ENCODE measurements around the gene PRKCB.
A peak's percentile ranks its signal among the peaks of the same experiment; 100 is the strongest.

The PRKCB gene

GRCh38 chr16:24041834-24042631 is 206.2 kb downstream of the PRKCB start (continued):
- TF ChIP-seq ZNF362 (tag by site-specific recombination; IDR thresholded peaks at IDR 0.05) = peak; percentile 86; the same call in 1 of the 2 replicates
- TF ChIP-seq ZNF221 (tag by site-specific recombination; IDR thresholded peaks at IDR 0.05; ENCODE audit: borderline replicate concordance) = no peak
- TF ChIP-seq ZNF138 (tag by site-specific recombination; IDR thresholded peaks at IDR 0.05; ENCODE audit: borderline replicate concordance) = no peak
- TF ChIP-seq ZNF169 (tag by site-specific recombination; IDR thresholded peaks at IDR 0.05) = no peak
- TF ChIP-seq PRDM1 (tag by site-specific recombination; IDR thresholded peaks at IDR 0.05) = no peak
- TF ChIP-seq ZNF626 (tag by site-specific recombination; IDR thresholded peaks at IDR 0.05) = no peak
- TF ChIP-seq SP7 (tag by site-specific recombination; IDR thresholded peaks at IDR 0.05) = 0 out of 2 replicates have a peak, but pooled peaks have one; percentile 15
- TF ChIP-seq ZBTB7A (tag by site-specific recombination; IDR thresholded peaks at IDR 0.05; ENCODE audit: low read depth) = no peak
- TF ChIP-seq ZNF398 (tag by site-specific recombination; IDR thresholded peaks at IDR 0.05) = no peak
- TF ChIP-seq GLIS2 (tag by site-specific recombination; IDR thresholded peaks at IDR 0.05) = no peak
- no peak for TF ChIP-seq ZNF521 (tag by site-specific recombination; IDR thresholded peaks at IDR 0.05)
- TF ChIP-seq, protein P1, sequence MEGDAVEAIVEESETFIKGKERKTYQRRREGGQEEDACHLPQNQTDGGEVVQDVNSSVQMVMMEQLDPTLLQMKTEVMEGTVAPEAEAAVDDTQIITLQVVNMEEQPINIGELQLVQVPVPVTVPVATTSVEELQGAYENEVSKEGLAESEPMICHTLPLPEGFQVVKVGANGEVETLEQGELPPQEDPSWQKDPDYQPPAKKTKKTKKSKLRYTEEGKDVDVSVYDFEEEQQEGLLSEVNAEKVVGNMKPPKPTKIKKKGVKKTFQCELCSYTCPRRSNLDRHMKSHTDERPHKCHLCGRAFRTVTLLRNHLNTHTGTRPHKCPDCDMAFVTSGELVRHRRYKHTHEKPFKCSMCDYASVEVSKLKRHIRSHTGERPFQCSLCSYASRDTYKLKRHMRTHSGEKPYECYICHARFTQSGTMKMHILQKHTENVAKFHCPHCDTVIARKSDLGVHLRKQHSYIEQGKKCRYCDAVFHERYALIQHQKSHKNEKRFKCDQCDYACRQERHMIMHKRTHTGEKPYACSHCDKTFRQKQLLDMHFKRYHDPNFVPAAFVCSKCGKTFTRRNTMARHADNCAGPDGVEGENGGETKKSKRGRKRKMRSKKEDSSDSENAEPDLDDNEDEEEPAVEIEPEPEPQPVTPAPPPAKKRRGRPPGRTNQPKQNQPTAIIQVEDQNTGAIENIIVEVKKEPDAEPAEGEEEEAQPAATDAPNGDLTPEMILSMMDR (tag by site-specific recombination; IDR thresholded peaks at IDR 0.05) = peak; percentile 68
- no peak for TF ChIP-seq KLF17 (tag by site-specific recombination; IDR thresholded peaks at IDR 0.05)
- 0 out of 2 replicates have a peak, but pooled peaks have one; percentile 12 for TF ChIP-seq ZSCAN30 (tag by site-specific recombination; IDR thresholded peaks at IDR 0.05)
- 0 out of 2 replicates have a peak, but pooled peaks have one; percentile 15 for TF ChIP-seq ZBTB17 (tag by site-specific recombination; IDR thresholded peaks at IDR 0.05)
- no peak for TF ChIP-seq FEZF1 (tag by site-specific recombination; IDR thresholded peaks at IDR 0.05)
- TF ChIP-seq ZNF837 (tag by site-specific recombination; IDR thresholded peaks at IDR 0.05) = no peak
- TF ChIP-seq ZNF639 (tag by site-specific recombination; IDR thresholded peaks at IDR 0.05) = no peak
- no peak for TF ChIP-seq BCL11A (tag by site-specific recombination; IDR thresholded peaks at IDR 0.05; ENCODE audit: low read depth)
- TF ChIP-seq KLF10 (tag by site-specific recombination; IDR thresholded peaks at IDR 0.05) = no peak
- TF ChIP-seq OVOL3 (tag by site-specific recombination; IDR thresholded peaks at IDR 0.05) = no peak
- TF ChIP-seq ZNF654 (tag by site-specific recombination; IDR thresholded peaks at IDR 0.05; ENCODE audit: low read depth) = peak; percentile 91
- no peak for TF ChIP-seq KLF7 (tag by site-specific recombination; IDR thresholded peaks at IDR 0.05; ENCODE audit: borderline replicate concordance)
- TF ChIP-seq, protein P2, sequence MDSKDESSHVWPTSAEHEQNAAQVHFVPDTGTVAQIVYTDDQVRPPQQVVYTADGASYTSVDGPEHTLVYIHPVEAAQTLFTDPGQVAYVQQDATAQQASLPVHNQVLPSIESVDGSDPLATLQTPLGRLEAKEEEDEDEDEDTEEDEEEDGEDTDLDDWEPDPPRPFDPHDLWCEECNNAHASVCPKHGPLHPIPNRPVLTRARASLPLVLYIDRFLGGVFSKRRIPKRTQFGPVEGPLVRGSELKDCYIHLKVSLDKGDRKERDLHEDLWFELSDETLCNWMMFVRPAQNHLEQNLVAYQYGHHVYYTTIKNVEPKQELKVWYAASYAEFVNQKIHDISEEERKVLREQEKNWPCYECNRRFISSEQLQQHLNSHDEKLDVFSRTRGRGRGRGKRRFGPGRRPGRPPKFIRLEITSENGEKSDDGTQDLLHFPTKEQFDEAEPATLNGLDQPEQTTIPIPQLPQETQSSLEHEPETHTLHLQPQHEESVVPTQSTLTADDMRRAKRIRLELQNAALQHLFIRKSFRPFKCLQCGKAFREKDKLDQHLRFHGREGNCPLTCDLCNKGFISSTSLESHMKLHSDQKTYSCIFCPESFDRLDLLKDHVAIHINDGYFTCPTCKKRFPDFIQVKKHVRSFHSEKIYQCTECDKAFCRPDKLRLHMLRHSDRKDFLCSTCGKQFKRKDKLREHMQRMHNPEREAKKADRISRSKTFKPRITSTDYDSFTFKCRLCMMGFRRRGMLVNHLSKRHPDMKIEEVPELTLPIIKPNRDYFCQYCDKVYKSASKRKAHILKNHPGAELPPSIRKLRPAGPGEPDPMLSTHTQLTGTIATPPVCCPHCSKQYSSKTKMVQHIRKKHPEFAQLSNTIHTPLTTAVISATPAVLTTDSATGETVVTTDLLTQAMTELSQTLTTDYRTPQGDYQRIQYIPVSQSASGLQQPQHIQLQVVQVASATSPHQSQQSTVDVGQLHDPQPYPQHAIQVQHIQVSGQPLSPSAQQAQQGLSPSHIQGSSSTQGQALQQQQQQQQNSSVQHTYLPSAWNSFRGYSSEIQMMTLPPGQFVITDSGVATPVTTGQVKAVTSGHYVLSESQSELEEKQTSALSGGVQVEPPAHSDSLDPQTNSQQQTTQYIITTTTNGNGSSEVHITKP (tag by site-specific recombination; IDR thresholded peaks at IDR 0.05) = 0 out of 2 replicates have a peak, but pooled peaks have one; percentile 17

Data from HEK293 (cell line).